OCI-LY1 (cell line): ENCODE data around the gene TTC23L.

Source experiments
- EZH2 ChIP-seq: fragments of 200-600 bp; sonication (generic), shearing (Covaris generic); IDR thresholded peaks from 2 replicates; pipeline ENCODE4 v1.8.0; 2017; ENCODE audit warnings: borderline replicate concordance, mixed run types, mild to moderate bottlenecking, antibody characterized with exemption, low read length, moderate library complexity, mixed read lengths
- TF ChIP-seq, protein P1 (sequence below): fragments of 200-600 bp; sonication (generic), shearing (Covaris generic); IDR thresholded peaks from 2 replicates; pipeline ENCODE4 v1.5.1; 2017; ENCODE audit warnings: mild to moderate bottlenecking, antibody characterized with exemption, low read length, moderate library complexity, mixed read lengths

DNA sequence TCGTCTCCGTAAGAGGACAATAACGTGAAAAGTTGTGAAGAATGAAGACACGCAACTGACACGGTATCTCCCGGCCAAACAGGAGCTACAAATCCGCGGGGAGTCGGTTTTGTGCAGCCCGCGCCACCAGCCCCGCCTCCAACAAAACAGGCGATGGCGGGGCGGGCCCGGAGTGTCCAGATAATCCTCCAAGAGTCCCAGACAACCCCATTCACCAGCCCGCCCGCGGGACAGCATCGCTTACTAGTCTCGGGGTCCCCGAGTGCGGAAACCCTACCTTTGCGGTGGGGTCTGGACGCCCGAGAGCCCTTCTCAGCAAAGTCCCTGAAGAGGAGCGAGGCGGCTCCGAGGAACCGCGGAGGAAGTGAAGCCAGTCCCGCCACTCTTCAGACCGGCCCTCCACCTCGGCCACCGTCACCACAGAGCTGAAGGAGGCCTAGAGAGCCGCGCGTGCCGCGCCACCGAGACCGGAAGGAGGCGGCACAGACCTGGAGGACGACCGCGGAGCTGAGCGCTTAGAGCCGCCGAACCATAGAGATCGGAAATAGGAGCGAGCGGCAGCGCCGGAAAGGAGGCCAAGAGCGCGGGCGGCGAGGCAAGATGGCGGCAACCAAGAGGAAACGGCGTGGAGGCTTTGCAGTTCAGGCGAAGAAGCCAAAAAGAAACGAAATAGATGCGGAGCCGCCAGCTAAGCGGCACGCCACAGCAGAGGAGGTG, 76.3 kb downstream of the TTC23L start, which contains the start of the genes BRIX1 and RAD1:
- TF ChIP-seq, protein P1, sequence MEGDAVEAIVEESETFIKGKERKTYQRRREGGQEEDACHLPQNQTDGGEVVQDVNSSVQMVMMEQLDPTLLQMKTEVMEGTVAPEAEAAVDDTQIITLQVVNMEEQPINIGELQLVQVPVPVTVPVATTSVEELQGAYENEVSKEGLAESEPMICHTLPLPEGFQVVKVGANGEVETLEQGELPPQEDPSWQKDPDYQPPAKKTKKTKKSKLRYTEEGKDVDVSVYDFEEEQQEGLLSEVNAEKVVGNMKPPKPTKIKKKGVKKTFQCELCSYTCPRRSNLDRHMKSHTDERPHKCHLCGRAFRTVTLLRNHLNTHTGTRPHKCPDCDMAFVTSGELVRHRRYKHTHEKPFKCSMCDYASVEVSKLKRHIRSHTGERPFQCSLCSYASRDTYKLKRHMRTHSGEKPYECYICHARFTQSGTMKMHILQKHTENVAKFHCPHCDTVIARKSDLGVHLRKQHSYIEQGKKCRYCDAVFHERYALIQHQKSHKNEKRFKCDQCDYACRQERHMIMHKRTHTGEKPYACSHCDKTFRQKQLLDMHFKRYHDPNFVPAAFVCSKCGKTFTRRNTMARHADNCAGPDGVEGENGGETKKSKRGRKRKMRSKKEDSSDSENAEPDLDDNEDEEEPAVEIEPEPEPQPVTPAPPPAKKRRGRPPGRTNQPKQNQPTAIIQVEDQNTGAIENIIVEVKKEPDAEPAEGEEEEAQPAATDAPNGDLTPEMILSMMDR: no peak
- TF ChIP-seq EZH2: no peak
